Heart left ventricle (tissue), 16 donors: ENCODE results near the gene GNL1. TPM values are rescaled to one million over a fixed set of nuclear protein-coding genes. Genes with fewer than 3 reads are reported as not detected.

Experiments
- ATAC-seq, 4 donors: fragments of 200-7000 bp; cut with Tn5 transposase; one replicate each; pipeline ENCODE4 v1.9.1; 2020 to 2022; ENCODE audit warnings: moderate library complexity in 4 of 4, mild to moderate bottlenecking in 3 of 4, moderate number of reproducible peaks in 1 of 4
- DNase-seq, 5 donors: peaks; one replicate each; pipeline ENCODE4 v3.0.0-alpha.2; 2020
- H3K27ac ChIP-seq, 12 donors: fragments of 200-600 bp; sonication (generic) in 4 of 12; one replicate each; pipeline versions ENCODE4 v1.5.0 to v1.8.0; 2016 to 2022; ENCODE audit warnings: mild to moderate bottlenecking in 2 of 12
- H3K27me3 ChIP-seq, 9 donors: fragments of 200-600 bp; sonication (generic) in 2 of 9; one replicate each; pipeline versions ENCODE4 v1.5.1 to v1.8.0; 2016 to 2022; ENCODE audit warnings: mild to moderate bottlenecking in 3 of 9
- H3K36me3 ChIP-seq, 9 donors: fragments of 200-600 bp; sonication (generic) in 2 of 9; one replicate each; pipeline versions ENCODE4 v1.5.0 to v1.8.0; 2018 to 2022; ENCODE audit warnings: mild to moderate bottlenecking in 2 of 9
- H3K4me1 ChIP-seq, 12 donors: fragments of 200-600 bp; sonication (generic) in 4 of 12; one replicate each; pipeline versions ENCODE4 v1.5.0 to v1.8.0; 2016 to 2022; ENCODE audit warnings: mild to moderate bottlenecking in 3 of 12
- H3K4me3 ChIP-seq, 12 donors: fragments of 200-600 bp; sonication (generic) in 4 of 12; one replicate each; pipeline versions ENCODE4 v1.5.0 to v1.8.0; 2017 to 2022; ENCODE audit warnings: mild to moderate bottlenecking in 9 of 12, moderate library complexity in 4 of 12
- H3K9me3 ChIP-seq, 12 donors: fragments of 200-600 bp; sonication (generic) in 4 of 12; one replicate each; pipeline versions ENCODE4 v1.5.0 to v1.8.0; 2016 to 2022; ENCODE audit warnings: mild to moderate bottlenecking in 1 of 12
- CTCF ChIP-seq, 12 donors: fragments of 200-600 bp; sonication (generic) in 4 of 12; IDR thresholded peaks; one replicate each; pipeline versions ENCODE4 v1.5.0 to v1.8.0; 2018 to 2022; ENCODE audit warnings: antibody characterized with exemption in 12 of 12, mild to moderate bottlenecking in 5 of 12
- POLR2A ChIP-seq, 2 donors: fragments of 450-650 bp; IDR thresholded peaks; one replicate each; pipeline ENCODE4 v1.6.1; 2017; ENCODE audit warnings: antibody characterized with exemption in 2 of 2, mild to moderate bottlenecking in 2 of 2, moderate library complexity in 2 of 2
- WGBS, 4 donors: extraction: QIAGEN DNeasy Blood & Tissue Kit in 2 of 4; methylation state at CpG; one replicate each; pipeline versions ENCODE4 v1.1.5 to v1.1.7; 2013 to 2018; 5-methylcytosine and 5-hydroxymethylcytosine counted together
- intact Hi-C, 10 donors: fragments of 100-400 bp; cut with DNase I; formaldehyde crosslinking; loops; one replicate each; pipeline versions ENCODE4 v1.11.1 to v1.14.2; 2022
- polyA plus RNA-seq, 2 donors: library from polyadenylated mRNA; stranded (reverse); fragments of 200-250 nt; gene quantifications; one replicate each; pipeline ENCODE4 v1.2.3, GENCODE V29; 2013
- total RNA-seq, 9 donors: library from RNA; depleted of rRNA in 2 of 9; stranded (reverse); fragments of >200 nt in 2 of 9; fragmentation: NEBNext Ultra II Directional in 3 of 9; extraction: Animal tissue kit (Norgen Biotek cat#: 25700) in 3 of 9; gene quantifications; one replicate each; pipeline versions ENCODE4 v1.1.0 to v1.2.4, GENCODE V29; 2016 to 2023
- donor health status: ischemic (EF 13 %, LVEDD 7.1; RV severe dilation, severe dysfunction).
- donor health status: healthy with polysubstance abuse.
- donor health status: DM: no; HTN: yes; CAD: no.
- donor health status: DM: no; HTN: no; CAD: no.
- donor health status: ischemic (EF 25% LVEDD 6.9; RV normal size, moderate dysfunction).
- donor health status: ischemic (EF 25% LVEDD 5.7; RV mildly dilated, moderate dysfunction).
- donor health status: healthy.
- donor health status: DM: yes; HTN: yes; CAD: no.
- donor health status: ischemic (EF 35%, LVEDD 5.7; RV mildly dilated, moderate dysfunction).
- donor health status: nonischemic (EF 11% LVEDD 7.7; RV severe dilation, severe dysfunction).
- donor health status: DM: yes; HTN: yes; CAD: no.
- donor health status: PGD.
- donor health status: ischemic (EF 29% LVEDD 5.4; RV normal size, mild dysfunction).
- donor health status: nonischemic (EF 23%, LVEDD 6.1; RV moderate dilation, normal function).

Gene GNL1
- total and polyA plus RNA-seq, 11 donors: 9.1 to 33.5 (median 17.7) TPM

GRCh38 chr6:30591008-30591407, 34.7 kb upstream of the GNL1 start:
- Histone ChIP-seq H3K4me3 (no peak overlapping the region), H3K27ac (peak overlapping the region in 2 of 12 donors; percentile 25 to 36), H3K9me3 (no peaks in the 10 kb centered on the region), H3K36me3 (peaks cover 2 to 92% (median 84%) of the 10 kb centered on the region in 9 donors), H3K27me3 (no peaks in the 10 kb centered on the region), H3K4me1 (no peaks in the 10 kb centered on the region)
- ATAC-seq: peak in 1 of 4 donors; percentile 25
- 48 to 65% (median 56%) methylated on average over 1 of the region's 1 CpG for WGBS, 4 donors
- no peak for TF ChIP-seq POLR2A (IDR thresholded peaks at IDR 0.05)
- TF ChIP-seq CTCF (IDR thresholded peaks at IDR 0.05): no peak
- DNase-seq: no peak
- intact Hi-C loops: loop anchor here in 2 of 10 donors (5.0 to 10.0 kb wide), 2 partner anchors 46 to 109 kb away; no protein-coding TSS in a partner anchor

GRCh38 chr6:30590509-30590908, 34.2 kb upstream of the GNL1 start:
- 66 to 84% (median 74%) methylated on average over 8 of the region's 8 CpGs for whole genome bisulfite sequencing, 4 donors
- no peaks in the 10 kb centered on the region for H3K9me3 ChIP-seq
- ATAC-seq (no peak), DNase-seq (no peak)
- no peaks in the 10 kb centered on the region for H3K27me3 ChIP-seq
- peak overlapping the region in 2 of 12 donors; percentile 25 to 36 for H3K27ac ChIP-seq
- H3K4me1 ChIP-seq: no peaks in the 10 kb centered on the region
- H3K4me3 ChIP-seq: no peak overlapping the region
- TF ChIP-seq CTCF (IDR thresholded peaks at IDR 0.05): no peak
- TF ChIP-seq POLR2A (IDR thresholded peaks at IDR 0.05): no peak
- H3K36me3 ChIP-seq: peaks cover 2 to 97% (median 89%) of the 10 kb centered on the region in 9 donors
- intact Hi-C loops: loop anchor here in 2 of 10 donors (5.0 to 10.0 kb wide), 2 partner anchors 46 to 108 kb away; no protein-coding TSS in a partner anchor

- TF ChIP-seq CTCF (IDR thresholded peaks at IDR 0.05) (no peak), POLR2A (IDR thresholded peaks at IDR 0.05) (no peak)
- Histone ChIP-seq H3K9me3 (no peaks in the 10 kb centered on the region), H3K4me1 (no peaks in the 10 kb centered on the region), H3K27ac (no peak overlapping the region), H3K27me3 (no peaks in the 10 kb centered on the region), H3K4me3 (no peak overlapping the region), H3K36me3 (peaks cover 2 to 99% (median 93%) of the 10 kb centered on the region in 9 donors)
- intact Hi-C loops: loop anchor here in 2 of 10 donors (5.0 to 10.0 kb wide), 2 partner anchors 45 to 108 kb away; no protein-coding TSS in a partner anchor
- no peak for DNase-seq
- peak in 1 of 4 donors; percentile 22 for ATAC-seq
- WGBS, 4 donors: 87 to 94% (median 93%) methylated on average over 15 of the region's 15 CpGs
Measured at GRCh38 chr6:30589754-30590358, 33.6 kb upstream of the GNL1 start.

GRCh38 chr6:30583921-30584320, 27.6 kb upstream of the GNL1 start:
- DNase-seq: no peak
- ATAC-seq: no peak
- H3K36me3 ChIP-seq: peaks cover 5 to 100% (median 98%) of the 10 kb centered on the region in 9 donors
- H3K4me3 ChIP-seq: no peak overlapping the region
- no peak overlapping the region for H3K27ac ChIP-seq
- 82 to 92% (median 89%) methylated on average over 5 of the region's 5 CpGs for WGBS, 4 donors
- no peaks in the 10 kb centered on the region for H3K27me3 ChIP-seq
- intact Hi-C loops: no loop called here
- no peaks in the 10 kb centered on the region for H3K9me3 ChIP-seq
- TF ChIP-seq POLR2A (IDR thresholded peaks at IDR 0.05): no peak
- no peak for TF ChIP-seq CTCF (IDR thresholded peaks at IDR 0.05)
- H3K4me1 ChIP-seq: no peaks in the 10 kb centered on the region
